ENCODE data around the gene SLC25A33. TPM values are rescaled to one million over a fixed set of nuclear protein-coding genes. Genes with fewer than 3 reads are reported as not detected.

The SLC25A33 gene
- total RNA-seq, 1 donor from 2014 or later = 20.8 TPM

- Histone ChIP-seq H3K9me3 (ENCODE audit: low read depth) (no peaks in the 10 kb centered on the region), H3K4me1 (no peaks in the 10 kb centered on the region), H4K20me1 (ENCODE audit: low read depth) (peaks cover 15% of the 10 kb centered on the region), H3K4me3 (no peak overlapping the region), H3K79me2 (ENCODE audit: low read depth) (no peaks in the 10 kb centered on the region), H3F3A (ENCODE audit: low read depth) (no peaks in the 10 kb centered on the region), H3K36me3 (no peaks in the 10 kb centered on the region), H3K27ac (no peak overlapping the region), H2AFZ (replicated peaks) (no peak overlapping the region), H3K27me3 (no peaks in the 10 kb centered on the region), H3K4me2 (no peak overlapping the region), H3K9ac (no peak overlapping the region)
- peaks cover 5% of the 10 kb centered on the region for H3K36me3 Mint-ChIP-seq
- H3K4me3 Mint-ChIP-seq = no peak overlapping the region
- peaks cover 4% of the 10 kb centered on the region for H3K27me3 Mint-ChIP-seq (ENCODE audit: insufficient read depth, low read depth)
- no peaks in the 10 kb centered on the region for H3K9me3 Mint-ChIP-seq
- no peak for TF ChIP-seq CTCF (IDR thresholded peaks at IDR 0.05)
- no peak for TF ChIP-seq EZH2phosphoT487 (IDR thresholded peaks at IDR 0.05)
- TF ChIP-seq EZH2 (IDR thresholded peaks at IDR 0.05) = no peak
- peaks cover under 1% of the 10 kb centered on the region for H3K4me1 Mint-ChIP-seq
- no peak for DNase-seq (ENCODE audit: low spot score)
- no peak overlapping the region for H3K27ac Mint-ChIP-seq
Measured at GRCh38 chr1:9600861-9601834, 61.9 kb downstream of the SLC25A33 start.

DNA sequence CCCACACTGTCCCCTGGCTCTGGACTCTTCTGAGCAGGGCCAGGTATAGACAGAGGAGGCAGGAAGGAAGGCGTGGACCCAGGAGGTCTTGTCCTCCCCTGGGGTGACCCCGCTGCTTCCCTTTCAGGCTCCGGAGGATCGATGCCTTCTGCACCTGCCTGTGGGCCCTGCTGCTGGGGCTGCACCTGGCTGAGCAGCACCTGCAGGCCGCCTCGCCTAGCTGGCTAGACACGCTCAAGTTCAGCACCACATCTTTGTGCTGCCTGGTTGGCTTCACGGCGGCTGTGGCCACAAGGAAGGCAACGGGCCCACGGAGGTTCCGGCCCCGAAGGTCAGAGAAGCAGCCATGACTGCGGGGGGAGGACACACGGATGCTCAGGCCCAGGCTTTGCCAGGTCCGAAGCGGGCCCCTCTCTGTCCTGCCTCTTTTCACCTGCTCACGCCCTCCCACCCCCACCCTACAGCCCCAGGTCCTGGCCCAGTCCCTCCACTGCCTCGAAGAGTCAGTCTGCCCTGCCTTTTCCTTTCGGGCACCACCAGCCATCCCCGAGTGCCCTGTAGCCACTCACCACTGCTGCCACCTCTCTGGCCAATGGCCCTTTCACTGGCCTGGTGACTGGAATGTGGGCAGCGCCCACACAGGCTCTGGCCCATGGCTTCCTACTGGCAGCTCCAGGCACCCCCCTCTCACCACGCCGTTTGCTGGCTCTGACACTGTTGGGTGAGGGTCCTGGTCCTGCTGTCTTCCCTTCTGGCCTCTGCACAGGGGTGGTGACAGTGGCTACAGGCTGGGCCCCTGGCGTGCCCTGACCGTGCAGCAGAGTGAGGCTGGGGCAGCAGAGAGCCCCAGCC lies 62.9 kb downstream of the SLC25A33 start:
- H3K4me3 Mint-ChIP-seq = no peak overlapping the region
- no peaks in the 10 kb centered on the region for H3K4me1 ChIP-seq
- no peaks in the 10 kb centered on the region for H3K79me2 ChIP-seq (ENCODE audit: low read depth)
- H3K27ac Mint-ChIP-seq = no peak overlapping the region
- no peak overlapping the region for H3K27ac ChIP-seq
- H3K4me3 ChIP-seq = no peak overlapping the region
- H3K4me1 Mint-ChIP-seq = no peaks in the 10 kb centered on the region
- H3K27me3 ChIP-seq = no peaks in the 10 kb centered on the region
- H3K4me2 ChIP-seq = no peak overlapping the region
- TF ChIP-seq EZH2phosphoT487 (IDR thresholded peaks at IDR 0.05) (no peak), EZH2 (IDR thresholded peaks at IDR 0.05) (no peak), CTCF (IDR thresholded peaks at IDR 0.05) (no peak)
- peaks cover 9% of the 10 kb centered on the region for H4K20me1 ChIP-seq (ENCODE audit: low read depth)
- H3K9me3 ChIP-seq (ENCODE audit: low read depth) = no peaks in the 10 kb centered on the region
- no peak for DNase-seq (ENCODE audit: low spot score)
- H3K9me3 Mint-ChIP-seq = no peaks in the 10 kb centered on the region
- no peak overlapping the region for H2AFZ ChIP-seq (replicated peaks)
- no peaks in the 10 kb centered on the region for H3F3A ChIP-seq (ENCODE audit: low read depth)
- no peak overlapping the region for H3K9ac ChIP-seq
- peaks cover 6% of the 10 kb centered on the region for H3K27me3 Mint-ChIP-seq (ENCODE audit: insufficient read depth, low read depth)
- peaks cover 5% of the 10 kb centered on the region for H3K36me3 Mint-ChIP-seq
- no peaks in the 10 kb centered on the region for H3K36me3 ChIP-seq

DNA sequence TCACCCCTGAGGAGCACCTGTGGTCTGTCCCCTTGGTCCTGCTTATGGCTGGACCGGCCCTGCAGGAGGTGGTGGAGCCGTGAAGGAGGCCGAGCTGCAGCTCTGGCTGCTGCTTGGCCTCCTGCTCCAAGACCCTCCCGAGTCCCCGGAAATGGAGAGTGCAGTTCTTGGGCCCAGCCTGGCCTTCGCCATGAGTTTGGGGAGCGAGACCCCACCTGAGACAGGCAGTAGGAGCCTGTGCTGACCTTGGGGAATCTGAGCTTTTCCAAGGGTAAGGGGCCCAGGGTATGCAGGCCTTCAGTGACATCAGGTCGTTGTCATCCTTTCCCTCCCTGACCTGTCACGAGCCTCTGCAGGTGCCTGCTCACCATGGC lies 63.5 kb downstream of the SLC25A33 start:
- no peaks in the 10 kb centered on the region for H3F3A ChIP-seq (ENCODE audit: low read depth)
- H3K9ac ChIP-seq = no peak overlapping the region
- Mint-ChIP-seq H3K4me3 (no peak overlapping the region), H3K9me3 (no peaks in the 10 kb centered on the region), H3K27me3 (ENCODE audit: insufficient read depth, low read depth) (peaks cover 6% of the 10 kb centered on the region), H3K27ac (no peak overlapping the region), H3K4me1 (no peaks in the 10 kb centered on the region), H3K36me3 (peaks cover 5% of the 10 kb centered on the region)
- H3K27ac ChIP-seq = no peak overlapping the region
- H3K9me3 ChIP-seq (ENCODE audit: low read depth) = no peaks in the 10 kb centered on the region
- no peaks in the 10 kb centered on the region for H3K79me2 ChIP-seq (ENCODE audit: low read depth)
- no peak overlapping the region for H3K4me2 ChIP-seq
- no peaks in the 10 kb centered on the region for H3K36me3 ChIP-seq
- no peak for TF ChIP-seq EZH2phosphoT487 (IDR thresholded peaks at IDR 0.05)
- no peaks in the 10 kb centered on the region for H3K4me1 ChIP-seq
- no peak overlapping the region for H3K4me3 ChIP-seq
- H3K27me3 ChIP-seq = no peaks in the 10 kb centered on the region
- no peak overlapping the region for H2AFZ ChIP-seq (replicated peaks)
- H4K20me1 ChIP-seq (ENCODE audit: low read depth) = peaks cover 9% of the 10 kb centered on the region
- DNase-seq (ENCODE audit: low spot score) = no peak

Data from neural progenitor cell (in vitro differentiated cells).